ENCODE data around the gene ANKS1A. TPM values are rescaled to one million over a fixed set of nuclear protein-coding genes. Genes with fewer than 3 reads are reported as not detected.
"Not testable (repeated sequence)": the region's sequence is repeated elsewhere in the genome, so short reads cannot be mapped to it uniquely, and the experiment has no call there.

The ANKS1A gene
- total RNA-seq, 2 experiments from 2014 or later, result 6.0 to 6.7 TPM

GRCh38 chr6:34877869-34878485 lies 11.1 kb upstream of the ANKS1A start:
- peaks cover 29% of the 10 kb centered on the region for H3K36me3 Mint-ChIP-seq (ENCODE audit: low read depth)
- H3K27me3 Mint-ChIP-seq, result no peaks in the 10 kb centered on the region
- intact Hi-C loops (cut with micrococcal nuclease), result no loop called here
- DNase-seq, result no peak
- no peak overlapping the region for H3K4me3 Mint-ChIP-seq
- H3K27ac Mint-ChIP-seq, result peak overlapping the region; percentile 50
- ATAC-seq, result no peak
- no peaks in the 10 kb centered on the region for H3K9me3 Mint-ChIP-seq
- ChIA-PET CTCF (interaction anchor here (1.0 kb wide), 1 partner anchor 9 kb away, joined by 3 read pairs; no protein-coding TSS in a partner anchor), POLR2A (no interaction called here)
- TF ChIP-seq, protein P1, sequence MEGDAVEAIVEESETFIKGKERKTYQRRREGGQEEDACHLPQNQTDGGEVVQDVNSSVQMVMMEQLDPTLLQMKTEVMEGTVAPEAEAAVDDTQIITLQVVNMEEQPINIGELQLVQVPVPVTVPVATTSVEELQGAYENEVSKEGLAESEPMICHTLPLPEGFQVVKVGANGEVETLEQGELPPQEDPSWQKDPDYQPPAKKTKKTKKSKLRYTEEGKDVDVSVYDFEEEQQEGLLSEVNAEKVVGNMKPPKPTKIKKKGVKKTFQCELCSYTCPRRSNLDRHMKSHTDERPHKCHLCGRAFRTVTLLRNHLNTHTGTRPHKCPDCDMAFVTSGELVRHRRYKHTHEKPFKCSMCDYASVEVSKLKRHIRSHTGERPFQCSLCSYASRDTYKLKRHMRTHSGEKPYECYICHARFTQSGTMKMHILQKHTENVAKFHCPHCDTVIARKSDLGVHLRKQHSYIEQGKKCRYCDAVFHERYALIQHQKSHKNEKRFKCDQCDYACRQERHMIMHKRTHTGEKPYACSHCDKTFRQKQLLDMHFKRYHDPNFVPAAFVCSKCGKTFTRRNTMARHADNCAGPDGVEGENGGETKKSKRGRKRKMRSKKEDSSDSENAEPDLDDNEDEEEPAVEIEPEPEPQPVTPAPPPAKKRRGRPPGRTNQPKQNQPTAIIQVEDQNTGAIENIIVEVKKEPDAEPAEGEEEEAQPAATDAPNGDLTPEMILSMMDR (IDR thresholded peaks at IDR 0.05), result no peak
- peaks cover 6% of the 10 kb centered on the region for H3K4me1 Mint-ChIP-seq (ENCODE audit: low read depth)

- H3K27ac Mint-ChIP-seq, result not testable (repeated sequence)
Measured at GRCh38 chr6:34884073-34884472, 5.0 kb upstream of the ANKS1A start.

GRCh38 chr6:34884996-34885395 lies 4.1 kb upstream of the ANKS1A start:
- ATAC-seq (no peak), DNase-seq (no peak)
- intact Hi-C loops (cut with micrococcal nuclease), result no loop called here
- Mint-ChIP-seq H3K4me1 (ENCODE audit: low read depth) (peaks cover 22% of the 10 kb centered on the region), H3K27me3 (no peaks in the 10 kb centered on the region), H3K27ac (no peak overlapping the region), H3K36me3 (ENCODE audit: low read depth) (peaks cover 25% of the 10 kb centered on the region), H3K9me3 (no peaks in the 10 kb centered on the region), H3K4me3 (no peak overlapping the region)
- POLR2A ChIA-PET, result no interaction called here
- TF ChIP-seq, protein P1 (IDR thresholded peaks at IDR 0.05), result no peak
- CTCF ChIA-PET, result interaction anchor here (1.1 kb wide), 1 partner anchor 9 kb away, joined by 4 read pairs; no protein-coding TSS in a partner anchor

More at GRCh38 chr6:34884073-34884472, 5.0 kb upstream of the ANKS1A start:
- Mint-ChIP-seq H3K36me3 (ENCODE audit: low read depth) (peaks cover 30% of the 10 kb centered on the region), H3K4me1 (ENCODE audit: low read depth) (peaks cover 26% of the 10 kb centered on the region)
- intact Hi-C loops (cut with micrococcal nuclease); ATAC-seq; H3K4me3 Mint-ChIP-seq; CTCF ChIA-PET; DNase-seq; H3K9me3 Mint-ChIP-seq; H3K27me3 Mint-ChIP-seq: not testable (repeated sequence)
- POLR2A ChIA-PET, result interaction anchor here (2.0 kb wide), 1 partner anchor 11 kb away, joined by 6 read pairs; no protein-coding TSS in a partner anchor

DNA sequence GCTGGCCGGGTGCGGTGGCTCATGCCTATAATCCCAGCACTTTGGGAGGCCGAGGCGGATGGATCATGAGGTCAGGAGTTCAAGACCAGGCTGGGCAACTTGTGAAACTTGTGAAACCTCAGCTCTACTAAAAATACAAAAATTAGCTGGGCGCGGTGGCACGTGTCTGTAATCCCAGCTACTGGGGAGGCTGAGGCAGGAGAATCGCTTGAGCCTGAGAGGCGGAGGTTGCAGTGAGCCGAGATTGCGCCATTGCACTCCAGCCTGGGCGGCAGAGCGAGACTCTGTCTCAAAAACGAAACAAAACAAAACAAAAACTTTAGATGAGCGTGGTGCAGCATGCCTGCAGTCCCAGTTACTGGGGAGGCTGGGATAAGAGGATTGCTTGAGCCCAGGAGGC lies 3.2 kb upstream of the ANKS1A start:
- Mint-ChIP-seq H3K4me3 (peak overlapping the region; percentile 100), H3K27ac (peak overlapping the region; percentile 42), H3K4me1 (ENCODE audit: low read depth) (peaks cover 27% of the 10 kb centered on the region), H3K36me3 (ENCODE audit: low read depth) (peaks cover 23% of the 10 kb centered on the region)
- H3K9me3 Mint-ChIP-seq; DNase-seq; ATAC-seq; intact Hi-C loops (cut with micrococcal nuclease); POLR2A ChIA-PET; H3K27me3 Mint-ChIP-seq: not testable (repeated sequence)
- CTCF ChIA-PET, result interaction anchor here (1.1 kb wide), 1 partner anchor 10 kb away, joined by 4 read pairs; no protein-coding TSS in a partner anchor

DNA sequence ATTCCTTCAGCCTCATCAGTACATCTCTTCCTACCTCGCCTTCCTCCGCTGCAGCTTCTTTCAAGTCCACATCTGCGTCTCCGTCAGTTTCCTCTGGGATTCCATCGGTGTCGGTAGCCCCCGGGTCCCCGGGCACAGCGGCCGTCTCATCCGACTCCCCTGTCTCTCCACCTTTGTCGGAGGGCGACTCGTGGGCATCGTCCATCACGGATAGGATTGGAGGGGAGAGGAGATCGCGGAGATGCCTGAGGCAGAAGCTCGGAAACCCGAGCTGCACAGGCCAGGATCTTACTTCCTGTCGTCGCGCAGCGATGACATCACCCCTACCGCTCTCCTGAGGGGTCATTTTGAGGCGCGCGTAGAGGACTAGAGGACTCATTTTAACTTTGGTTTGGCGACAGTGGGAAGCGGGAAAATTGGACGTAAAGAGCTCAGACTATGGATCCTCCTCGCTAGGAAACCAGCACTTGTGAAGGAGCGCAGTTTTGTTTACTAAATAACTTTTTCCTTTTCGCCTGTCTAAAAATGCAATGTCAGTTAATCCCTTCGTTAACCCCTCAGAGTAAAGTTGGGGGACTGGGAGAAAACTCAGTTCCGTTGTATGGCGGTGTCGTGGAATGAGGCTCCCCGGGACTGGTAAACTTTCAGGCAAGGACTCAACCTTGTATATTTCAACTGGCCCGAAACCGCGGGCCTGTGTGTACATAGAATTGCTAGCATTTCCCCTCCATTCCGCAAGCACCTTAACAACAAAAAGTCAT lies 1.1 kb upstream of the ANKS1A start, which contains the start of gene TAF11:
TAF11 (minus strand) TSS at position 290 of the 761 bp plus-strand sequence; CDS start at position 205, 85 bp downstream.
- DNase-seq (peak; percentile 96), ATAC-seq (peak; percentile 84)
- POLR2A ChIA-PET, result interaction anchor here (0.6 to 2.4 kb wide), 16 partner anchors 9 to 498 kb away, joined by 3 to 16 read pairs (median 4); partner anchors contain the start of genes BLTP3A, ILRUN, SNRPC and ZNF76
- Mint-ChIP-seq H3K27me3 (no peaks in the 10 kb centered on the region), H3K9me3 (no peaks in the 10 kb centered on the region), H3K4me3 (peak within 1 kb of the TSS; percentile 100), H3K4me1 (ENCODE audit: low read depth) (peaks cover 34% of the 10 kb centered on the region), H3K27ac (peak within 1 kb of the TSS; percentile 99), H3K36me3 (ENCODE audit: low read depth) (peaks cover 19% of the 10 kb centered on the region)
- CTCF ChIA-PET, result interaction anchor here (0.7 to 1.6 kb wide), 10 partner anchors 9 to 252 kb away, joined by 3 to 4 read pairs (median 3); partner anchors contain the start of gene SNRPC
- TF ChIP-seq, protein P1 (IDR thresholded peaks at IDR 0.05), result no peak
- intact Hi-C loops (cut with micrococcal nuclease), result no loop called here

All from activated CD8-positive, alpha-beta T cell treated with anti-CD3 and anti-CD28 coated beads for 36 hours (primary cell).